Testis (tissue), 2 donors: ENCODE measurements around the gene RNF121.

ENCODE experiments used
- CTCF ChIP-seq, 3 experiments: fragments of 450-650 bp in 2 of 3; fragments of 200-600 bp in 1 of 3; sonication (generic) in 1 of 3; IDR thresholded peaks; one replicate each; pipeline ENCODE4 v1.5.1; 2016 to 2019; ENCODE audit warnings: antibody characterized with exemption in 3 of 3, mild to moderate bottlenecking in 2 of 3, moderate library complexity in 1 of 3
- POLR2A ChIP-seq: fragments of 450-650 bp; IDR thresholded peaks from one replicate; pipeline ENCODE4 v1.6.1; 2017; ENCODE audit warnings: antibody characterized with exemption, mild to moderate bottlenecking, moderate library complexity

GRCh38 chr11:72024069-72024754, 95.4 kb downstream of the RNF121 start:
- TF ChIP-seq CTCF (IDR thresholded peaks at IDR 0.05) (no peak), POLR2A (no peak)
